Esophagus muscularis mucosa (tissue), 4 donors: ENCODE data around the gene TUT7. TPM values are rescaled to one million over a fixed set of nuclear protein-coding genes. Genes with fewer than 3 reads are reported as not detected.

Source experiments
- DNase-seq: peaks from one replicate; pipeline ENCODE4 v3.0.0-alpha.2; 2017; ENCODE audit errors: extremely low spot score
- H3K27ac ChIP-seq, 4 donors: fragments of 200-600 bp; sonication (generic); replicated peaks in 1 of 4; 1 replicate in 3 of 4; 2 replicates in 1 of 4; pipeline ENCODE4 v1.5.1; 2016 to 2019; ENCODE audit warnings: mild to moderate bottlenecking in 1 of 4
- H3K27me3 ChIP-seq, 4 donors: fragments of 200-600 bp; sonication (generic); one replicate each; pipeline versions ENCODE4 v1.5.1 to v1.6.0; 2016 to 2019
- H3K36me3 ChIP-seq, 4 donors: fragments of 200-600 bp; sonication (generic); one replicate each; pipeline ENCODE4 v1.5.1; 2016 to 2019
- H3K4me1 ChIP-seq, 4 donors: fragments of 200-600 bp; sonication (generic); one replicate each; pipeline ENCODE4 v1.5.1; 2016 to 2019
- H3K4me3 ChIP-seq, 4 donors: fragments of 200-600 bp; sonication (generic); 1 replicate in 2 of 4; 2 replicates in 2 of 4; pipeline ENCODE4 v1.5.1; 2016 to 2019; ENCODE audit warnings: mild to moderate bottlenecking in 4 of 4, moderate library complexity in 1 of 4
- H3K9me3 ChIP-seq, 4 donors: fragments of 200-600 bp; sonication (generic); 1 replicate in 3 of 4; 2 replicates in 1 of 4; pipeline ENCODE4 v1.5.1; 2016 to 2019
- EP300 ChIP-seq: sonication (generic); formaldehyde crosslinking; IDR thresholded peaks from one replicate; pipeline ENCODE4 v1.6.1; 2017; ENCODE audit warnings: antibody characterized with exemption
- POLR2A ChIP-seq: fragments of 450-650 bp; IDR thresholded peaks from one replicate; pipeline ENCODE4 v1.6.1; 2017; ENCODE audit warnings: antibody characterized with exemption, moderate library complexity, mild to moderate bottlenecking, low read depth
- POLR2AphosphoS5 ChIP-seq, 2 donors: sonication (generic); formaldehyde crosslinking; IDR thresholded peaks; one replicate each; pipeline ENCODE4 v1.6.1; 2017; ENCODE audit warnings: antibody characterized with exemption in 2 of 2
- WGBS: methylation state at CpG from one replicate; pipeline ENCODE4 v1.1.5; 2018; 5-methylcytosine and 5-hydroxymethylcytosine counted together
- intact Hi-C: fragments of 100-400 bp; cut with DNase I; formaldehyde crosslinking; loops from one replicate; pipeline ENCODE4 v1.15.1; 2023
- total RNA-seq, 4 donors: library from RNA; depleted of rRNA; stranded (reverse); fragments of >200 nt; gene quantifications; one replicate each; pipeline versions ENCODE4 v1.1.0 to v1.2.1, GENCODE V29; 2016
- TF ChIP-seq, protein P1 (sequence below), 3 experiments: fragments of 200-600 bp in 2 of 3; fragments of 450-650 bp in 1 of 3; sonication (generic) in 2 of 3; IDR thresholded peaks; one replicate each; pipeline ENCODE4 v1.5.1; 2017 to 2019; ENCODE audit warnings: antibody characterized with exemption in 3 of 3, mild to moderate bottlenecking in 2 of 3, moderate library complexity in 1 of 3

Gene TUT7
- total RNA-seq, 4 donors from 2014 or later: 24.5 to 33.0 (median 30.9) TPM

DNA sequence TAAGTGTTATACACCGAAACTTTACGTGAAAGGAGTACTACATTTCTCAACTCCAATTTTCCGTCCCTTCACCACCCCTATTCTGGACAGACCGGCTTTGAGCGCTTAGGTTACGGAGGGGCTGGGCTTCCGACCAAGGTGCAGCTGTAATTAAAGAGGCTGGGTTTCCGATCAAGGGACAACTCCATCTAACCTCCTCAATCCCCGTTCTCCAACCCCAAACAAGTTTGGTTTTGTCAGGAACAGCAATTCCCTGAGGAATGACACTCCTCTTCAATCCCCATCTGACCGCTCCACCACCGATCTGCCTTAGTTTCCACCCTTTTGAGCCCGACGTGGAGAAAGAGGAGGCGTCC lies 577 bp downstream of the TUT7 start:
- TF ChIP-seq POLR2A: no peak
- TF ChIP-seq EP300: no peak
- TF ChIP-seq POLR2AphosphoS5 (IDR thresholded peaks at IDR 0.05): no peak
- TF ChIP-seq, protein P1, sequence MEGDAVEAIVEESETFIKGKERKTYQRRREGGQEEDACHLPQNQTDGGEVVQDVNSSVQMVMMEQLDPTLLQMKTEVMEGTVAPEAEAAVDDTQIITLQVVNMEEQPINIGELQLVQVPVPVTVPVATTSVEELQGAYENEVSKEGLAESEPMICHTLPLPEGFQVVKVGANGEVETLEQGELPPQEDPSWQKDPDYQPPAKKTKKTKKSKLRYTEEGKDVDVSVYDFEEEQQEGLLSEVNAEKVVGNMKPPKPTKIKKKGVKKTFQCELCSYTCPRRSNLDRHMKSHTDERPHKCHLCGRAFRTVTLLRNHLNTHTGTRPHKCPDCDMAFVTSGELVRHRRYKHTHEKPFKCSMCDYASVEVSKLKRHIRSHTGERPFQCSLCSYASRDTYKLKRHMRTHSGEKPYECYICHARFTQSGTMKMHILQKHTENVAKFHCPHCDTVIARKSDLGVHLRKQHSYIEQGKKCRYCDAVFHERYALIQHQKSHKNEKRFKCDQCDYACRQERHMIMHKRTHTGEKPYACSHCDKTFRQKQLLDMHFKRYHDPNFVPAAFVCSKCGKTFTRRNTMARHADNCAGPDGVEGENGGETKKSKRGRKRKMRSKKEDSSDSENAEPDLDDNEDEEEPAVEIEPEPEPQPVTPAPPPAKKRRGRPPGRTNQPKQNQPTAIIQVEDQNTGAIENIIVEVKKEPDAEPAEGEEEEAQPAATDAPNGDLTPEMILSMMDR (IDR thresholded peaks at IDR 0.05): no peak
- 0% methylated on average over 11 of the region's 14 CpGs for WGBS
- Histone ChIP-seq H3K36me3 (peaks cover 0 to 18% (median 5%) of the 10 kb centered on the region in 4 donors), H3K4me3 (peak overlapping the region; percentile 71 to 98 (median 96)), H3K27ac (peak overlapping the region; percentile 92 to 97 (median 96)), H3K27me3 (no peaks in the 10 kb centered on the region), H3K4me1 (peaks cover 44 to 60% (median 55%) of the 10 kb centered on the region in 4 donors), H3K9me3 (no peaks in the 10 kb centered on the region)
- no peak for DNase-seq
- intact Hi-C loops: loop anchor here (2.0 kb wide), 1 partner anchor 53 kb away; no protein-coding TSS in a partner anchor

GRCh38 chr9:86352440-86353077 lies 1.7 kb downstream of the TUT7 start:
- H3K9me3 ChIP-seq: no peaks in the 10 kb centered on the region
- H3K4me3 ChIP-seq: peak overlapping the region; percentile 71 to 98 (median 96)
- intact Hi-C loops: no loop called here
- peaks cover 44 to 68% (median 65%) of the 10 kb centered on the region in 4 donors for H3K4me1 ChIP-seq
- TF ChIP-seq EP300 (no peak), POLR2AphosphoS5 (IDR thresholded peaks at IDR 0.05) (no peak), POLR2A (no peak)
- TF ChIP-seq, protein P1 (IDR thresholded peaks at IDR 0.05): no peak
- no peak for DNase-seq
- H3K36me3 ChIP-seq: peaks cover 0 to 18% (median 5%) of the 10 kb centered on the region in 4 donors
- H3K27ac ChIP-seq: peak overlapping the region in 3 of 4 donors; percentile 24 to 92 (median 28)
- no peaks in the 10 kb centered on the region for H3K27me3 ChIP-seq
- 51% methylated on average over 5 of the region's 5 CpGs for WGBS

- H3K9me3 ChIP-seq: no peaks in the 10 kb centered on the region
- intact Hi-C loops: no loop called here
- no peak for DNase-seq
- H3K4me3 ChIP-seq: peak overlapping the region in 3 of 4 donors; percentile 17 to 97 (median 94)
- 67% methylated on average over 6 of the region's 6 CpGs for WGBS
- no peak overlapping the region for H3K27ac ChIP-seq
- H3K27me3 ChIP-seq: no peaks in the 10 kb centered on the region
- H3K4me1 ChIP-seq: peaks cover 50 to 74% (median 72%) of the 10 kb centered on the region in 4 donors
- H3K36me3 ChIP-seq: peaks cover 0 to 18% (median 5%) of the 10 kb centered on the region in 4 donors
- TF ChIP-seq EP300: no peak
These were observed 2.3 kb downstream of the TUT7 start for GRCh38 chr9:86351880-86352279.

DNA sequence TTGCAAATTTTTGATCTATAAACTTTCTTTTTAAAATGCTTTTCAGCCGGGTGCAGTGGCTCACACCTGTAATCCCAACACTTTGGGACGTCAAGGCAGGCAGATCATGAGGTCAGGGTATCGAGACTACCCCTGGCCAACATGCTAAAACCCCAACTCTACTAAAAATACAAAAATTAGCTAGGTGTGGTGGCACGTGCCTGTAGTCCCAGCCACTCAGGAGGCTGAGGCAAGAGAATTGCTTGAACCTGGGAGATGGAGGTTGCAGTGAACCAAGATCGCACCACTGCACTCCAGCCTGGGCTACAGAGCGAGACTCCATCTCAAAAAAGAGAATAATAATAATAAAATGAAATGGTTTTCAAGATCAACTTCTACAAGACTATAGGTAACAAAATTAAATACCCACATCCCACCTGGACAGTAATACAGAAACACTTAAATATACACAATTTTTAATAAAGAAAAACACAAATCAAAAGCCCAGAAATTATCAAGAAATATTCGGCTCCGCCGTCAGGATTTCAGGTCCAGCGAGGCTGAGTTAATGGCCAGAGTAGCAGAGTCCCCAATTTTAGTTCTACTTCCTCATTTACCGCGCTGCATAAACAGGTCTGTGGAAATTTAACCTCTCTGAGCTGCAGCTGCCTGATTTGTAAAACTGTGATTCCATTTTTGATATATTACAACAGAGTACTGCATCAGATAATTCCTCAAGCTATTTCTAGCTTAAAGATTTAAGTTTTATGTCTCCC lies 4.0 kb downstream of the TUT7 start:
- WGBS: 92% methylated on average over 12 of the region's 12 CpGs
- no peak overlapping the region for H3K27ac ChIP-seq
- peaks cover 56 to 77% (median 74%) of the 10 kb centered on the region in 4 donors for H3K4me1 ChIP-seq
- intact Hi-C loops: no loop called here
- no peaks in the 10 kb centered on the region for H3K27me3 ChIP-seq
- TF ChIP-seq POLR2AphosphoS5 (IDR thresholded peaks at IDR 0.05): no peak
- no peak for TF ChIP-seq EP300
- TF ChIP-seq POLR2A: no peak
- TF ChIP-seq, protein P1 (IDR thresholded peaks at IDR 0.05): no peak
- peaks cover 11 to 32% (median 16%) of the 10 kb centered on the region in 4 donors for H3K36me3 ChIP-seq
- DNase-seq: no peak
- H3K9me3 ChIP-seq: no peaks in the 10 kb centered on the region
- H3K4me3 ChIP-seq: peak overlapping the region in 3 of 4 donors; percentile 8 to 24 (median 19)

DNA sequence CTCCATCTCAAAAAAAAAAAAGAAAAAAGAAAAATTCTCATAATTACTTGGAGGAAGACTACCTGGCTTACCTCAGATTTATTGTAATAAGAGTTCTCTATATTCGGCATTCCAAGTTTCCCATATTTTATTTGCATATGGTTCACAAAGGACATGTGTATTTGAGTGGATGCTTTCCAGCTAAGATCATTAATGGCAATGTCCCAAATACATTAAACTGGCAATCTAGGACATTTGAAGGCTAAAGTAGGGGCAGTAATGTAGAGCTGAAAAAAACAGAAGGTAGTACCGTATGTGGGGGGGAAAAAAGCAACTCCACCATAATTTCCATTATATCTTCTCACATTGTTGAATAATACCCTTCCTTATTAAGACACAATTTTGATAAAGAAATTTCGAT lies 4.9 kb downstream of the TUT7 start:
- H3K27ac ChIP-seq: no peak overlapping the region
- H3K9me3 ChIP-seq: no peaks in the 10 kb centered on the region
- no peaks in the 10 kb centered on the region for H3K27me3 ChIP-seq
- H3K4me1 ChIP-seq: peaks cover 52 to 73% (median 69%) of the 10 kb centered on the region in 4 donors
- H3K4me3 ChIP-seq: no peak overlapping the region
- TF ChIP-seq POLR2A (no peak), EP300 (no peak), POLR2AphosphoS5 (IDR thresholded peaks at IDR 0.05) (no peak)
- TF ChIP-seq, protein P1 (IDR thresholded peaks at IDR 0.05): no peak
- WGBS: 65% methylated on average over 3 of the region's 3 CpGs
- DNase-seq: no peak
- intact Hi-C loops: no loop called here
- peaks cover 17 to 41% (median 24%) of the 10 kb centered on the region in 4 donors for H3K36me3 ChIP-seq
